Upper lobe of right lung (tissue), 1 donor: ENCODE data around the gene TSPAN12. TPM values are rescaled to one million over a fixed set of nuclear protein-coding genes. Genes with fewer than 3 reads are reported as not detected.

Source experiments
- ATAC-seq: fragments of 200-7000 bp; cut with Tn5 transposase; one replicate; pipeline ENCODE4 v1.9.1; 2020; ENCODE audit warnings: mild to moderate bottlenecking, moderate library complexity
- DNase-seq: peaks from one replicate; pipeline ENCODE4 v3.0.0-alpha.2; 2020
- H3K27ac ChIP-seq: fragments of 200-600 bp; one replicate; pipeline ENCODE4 v1.8.0; 2022
- H3K27me3 ChIP-seq: fragments of 200-600 bp; one replicate; pipeline ENCODE4 v1.8.0; 2022; ENCODE audit warnings: mild to moderate bottlenecking
- H3K36me3 ChIP-seq: fragments of 200-600 bp; one replicate; pipeline ENCODE4 v1.8.0; 2022
- H3K4me1 ChIP-seq: fragments of 200-600 bp; one replicate; pipeline ENCODE4 v1.8.0; 2022
- H3K4me3 ChIP-seq: fragments of 200-600 bp; one replicate; pipeline ENCODE4 v1.8.0; 2022; ENCODE audit warnings: mild to moderate bottlenecking
- H3K9me3 ChIP-seq: fragments of 200-600 bp; one replicate; pipeline ENCODE4 v1.8.0; 2022
- CTCF ChIP-seq: fragments of 200-600 bp; IDR thresholded peaks from one replicate; pipeline ENCODE4 v1.8.0; 2022; ENCODE audit warnings: antibody characterized with exemption
- intact Hi-C: fragments of 100-400 bp; cut with DNase I; formaldehyde crosslinking; loops from one replicate; pipeline ENCODE4 v1.11.0; 2022
- total RNA-seq: library from RNA; stranded (reverse); fragmentation: NEBNext Ultra II Directional; extraction: Animal tissue kit (Norgen Biotek cat#: 25700); gene quantifications from one replicate; pipeline ENCODE4 v1.2.1, GENCODE V29; 2021
- donor health status: DM: no; HTN: yes; CAD: no; lungs with severe emphysema.

Gene TSPAN12
- total RNA-seq, 1 donor from 2014 or later = 51.8 TPM

DNA sequence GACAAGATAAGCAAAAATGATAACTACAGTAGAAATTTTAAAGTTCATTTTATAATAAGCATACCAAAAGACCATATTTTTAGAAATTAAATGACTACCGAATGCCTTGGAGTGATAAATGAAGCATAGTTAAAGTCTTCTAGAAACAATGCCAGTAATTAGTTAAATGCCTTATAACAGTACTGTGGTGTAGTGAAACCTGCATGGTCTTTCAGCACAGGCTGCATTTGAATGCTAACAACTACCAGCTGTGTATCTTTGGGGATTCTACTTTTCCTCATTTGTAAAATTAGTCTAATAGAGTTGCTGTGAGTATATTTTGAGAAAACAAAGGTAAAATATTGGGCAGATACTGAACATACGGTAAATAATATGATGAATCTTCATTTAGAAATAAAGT, 25.1 kb downstream of the TSPAN12 start:
- no peak overlapping the region for H3K27ac ChIP-seq
- intact Hi-C loops = no loop called here
- no peaks in the 10 kb centered on the region for H3K9me3 ChIP-seq
- H3K36me3 ChIP-seq = no peaks in the 10 kb centered on the region
- no peak for DNase-seq
- no peak for ATAC-seq
- no peaks in the 10 kb centered on the region for H3K4me1 ChIP-seq
- TF ChIP-seq CTCF = no peak
- no peak overlapping the region for H3K4me3 ChIP-seq
- H3K27me3 ChIP-seq = no peaks in the 10 kb centered on the region

DNA sequence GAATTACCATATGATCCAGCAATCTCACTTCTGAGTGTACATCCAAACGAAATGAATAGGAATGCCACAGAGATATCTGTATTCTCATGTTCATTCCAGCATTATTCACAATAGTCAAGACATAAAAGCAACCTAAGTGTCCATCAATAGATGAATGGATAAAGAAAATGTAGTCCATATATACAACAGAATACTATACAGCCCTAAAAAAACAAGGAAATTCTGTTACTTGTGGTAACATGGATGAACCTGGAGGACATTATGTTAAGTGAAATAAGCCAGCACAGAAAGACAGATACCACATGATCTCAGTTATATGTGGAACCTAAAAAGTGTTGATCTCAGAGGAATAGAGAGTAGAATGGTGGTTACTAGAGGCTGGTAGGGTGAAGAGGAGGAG, 26.7 kb downstream of the TSPAN12 start:
- Histone ChIP-seq H3K36me3 (no peaks in the 10 kb centered on the region), H3K4me1 (no peaks in the 10 kb centered on the region), H3K27ac (no peak overlapping the region), H3K9me3 (no peaks in the 10 kb centered on the region), H3K27me3 (no peaks in the 10 kb centered on the region), H3K4me3 (no peak overlapping the region)
- DNase-seq (no peak), ATAC-seq (no peak)
- intact Hi-C loops = no loop called here
- no peak for TF ChIP-seq CTCF

GRCh38 chr7:120829487-120829886, 28.5 kb downstream of the TSPAN12 start:
- DNase-seq = no peak
- no peaks in the 10 kb centered on the region for H3K36me3 ChIP-seq
- intact Hi-C loops = no loop called here
- no peaks in the 10 kb centered on the region for H3K9me3 ChIP-seq
- no peak overlapping the region for H3K27ac ChIP-seq
- no peak for TF ChIP-seq CTCF
- no peaks in the 10 kb centered on the region for H3K4me1 ChIP-seq
- H3K4me3 ChIP-seq = no peak overlapping the region
- no peaks in the 10 kb centered on the region for H3K27me3 ChIP-seq
- no peak for ATAC-seq

GRCh38 chr7:120828528-120828927, 29.4 kb downstream of the TSPAN12 start:
- Histone ChIP-seq H3K4me3 (no peak overlapping the region), H3K9me3 (no peaks in the 10 kb centered on the region), H3K4me1 (no peaks in the 10 kb centered on the region), H3K27ac (no peak overlapping the region), H3K36me3 (no peaks in the 10 kb centered on the region), H3K27me3 (no peaks in the 10 kb centered on the region)
- TF ChIP-seq CTCF = no peak
- no peak for DNase-seq
- no peak for ATAC-seq
- intact Hi-C loops = no loop called here

- intact Hi-C loops = no loop called here
- ATAC-seq = no peak
- Histone ChIP-seq H3K27ac (no peak overlapping the region), H3K27me3 (no peaks in the 10 kb centered on the region), H3K9me3 (no peaks in the 10 kb centered on the region), H3K36me3 (no peaks in the 10 kb centered on the region), H3K4me1 (no peaks in the 10 kb centered on the region), H3K4me3 (no peak overlapping the region)
- TF ChIP-seq CTCF = no peak
- DNase-seq = no peak
These were observed 30.4 kb downstream of the TSPAN12 start for GRCh38 chr7:120827371-120828118.

GRCh38 chr7:120825576-120825975, 32.4 kb downstream of the TSPAN12 start:
- ATAC-seq = no peak
- intact Hi-C loops = no loop called here
- H3K4me3 ChIP-seq = no peak overlapping the region

More at GRCh38 chr7:120825576-120825975, 32.4 kb downstream of the TSPAN12 start:
- H3K27me3 ChIP-seq = no peaks in the 10 kb centered on the region
- H3K4me1 ChIP-seq = no peaks in the 10 kb centered on the region
- no peaks in the 10 kb centered on the region for H3K9me3 ChIP-seq
- H3K36me3 ChIP-seq = no peaks in the 10 kb centered on the region
- no peak for DNase-seq
- no peak for TF ChIP-seq CTCF
- no peak overlapping the region for H3K27ac ChIP-seq
